ENCODE results near the gene SPSB4.

SPSB4 gene

GRCh38 chr3:141129541-141130011 lies 78.4 kb downstream of the SPSB4 start:
- TF ChIP-seq CTCF (conservative IDR thresholded peaks at IDR 0.05; ENCODE audit: low read depth, low read length): no peak
- H3K4me3 ChIP-seq (ENCODE audit: low read depth, low read length): no peak overlapping the region
- DNase-seq (ENCODE audit: low read depth): no peak

GRCh38 chr3:141143517-141143916 lies 92.4 kb downstream of the SPSB4 start:
- no peak for DNase-seq (ENCODE audit: low read depth)
- TF ChIP-seq CTCF (conservative IDR thresholded peaks at IDR 0.05; ENCODE audit: low read depth, low read length): no peak
- no peak overlapping the region for H3K4me3 ChIP-seq (ENCODE audit: low read depth, low read length)

- TF ChIP-seq CTCF (conservative IDR thresholded peaks at IDR 0.05; ENCODE audit: low read depth, low read length): no peak
- no peak overlapping the region for H3K4me3 ChIP-seq (ENCODE audit: low read depth, low read length)
- DNase-seq (ENCODE audit: low read depth): no peak
These were observed 95.9 kb downstream of the SPSB4 start for GRCh38 chr3:141146979-141147470.

- no peak for TF ChIP-seq CTCF (conservative IDR thresholded peaks at IDR 0.05; ENCODE audit: low read depth, low read length)
- DNase-seq (ENCODE audit: low read depth): no peak
- no peak overlapping the region for H3K4me3 ChIP-seq (ENCODE audit: low read depth, low read length)
These were observed 96.5 kb downstream of the SPSB4 start for GRCh38 chr3:141147657-141148056.

- TF ChIP-seq CTCF (conservative IDR thresholded peaks at IDR 0.05; ENCODE audit: low read depth, low read length): no peak
- no peak for DNase-seq (ENCODE audit: low read depth)
- H3K4me3 ChIP-seq (ENCODE audit: low read depth, low read length): no peak overlapping the region
These were observed 97.0 kb downstream of the SPSB4 start for GRCh38 chr3:141148169-141148568.

- DNase-seq (ENCODE audit: low read depth): no peak
- TF ChIP-seq CTCF (conservative IDR thresholded peaks at IDR 0.05; ENCODE audit: low read depth, low read length): no peak
- H3K4me3 ChIP-seq (ENCODE audit: low read depth, low read length): no peak overlapping the region
These were observed 97.6 kb downstream of the SPSB4 start for GRCh38 chr3:141148770-141149169.

- DNase-seq (ENCODE audit: low read depth): no peak
- no peak overlapping the region for H3K4me3 ChIP-seq (ENCODE audit: low read depth, low read length)
- TF ChIP-seq CTCF (conservative IDR thresholded peaks at IDR 0.05; ENCODE audit: low read depth, low read length): no peak
These were observed 99.1 kb downstream of the SPSB4 start for GRCh38 chr3:141150081-141150830.
